Dermis lymphatic vessel endothelial cell (primary cell): Measurements from ENCODE around the gene CCNY. TPM values are rescaled to one million over a fixed set of nuclear protein-coding genes. Genes with fewer than 3 reads are reported as not detected.

Experiments
- total RNA-seq: library from RNA; depleted of rRNA; stranded (reverse); fragments of >200 nt; gene quantifications from 2 replicates; pipeline ENCODE4 v1.2.1, GENCODE V29; 2014

Gene CCNY
- total RNA-seq = 73.7 and 88.6 TPM in 2 replicates

GRCh38 chr10:35336084-35336831 is at the start of gene CCNY:
Gene CCNY (plus strand): TSS chr10:35336509. CDS start chr10:35337054, 545 bp downstream.

GRCh38 chr10:35605191-35605590 is 268.9 kb downstream of the CCNY start, which contains the start of gene GJD4:
Gene GJD4 (plus strand): TSS chr10:35605341. CDS start chr10:35605568, 227 bp downstream.

Other genes starting within 250 kb of the CCNY start
- gene CUL2, start 246.2 kb upstream of the CCNY start, total RNA-seq = 23.7 and 26.9 TPM in 2 replicates
- gene CREM, start 209.7 kb upstream of the CCNY start, total RNA-seq = 61.5 and 125 TPM in 2 replicates